ENCODE data around the gene CDK19.

- TF ChIP-seq CTCF (IDR thresholded peaks at IDR 0.05) (0 out of 2 replicates have a peak, but pooled peaks have one; percentile 7), TCF12 (IDR thresholded peaks at IDR 0.05) (no peak), RXRA (IDR thresholded peaks at IDR 0.05; ENCODE audit: borderline replicate concordance, low read depth) (no peak), FOXJ3 (CRISPR knock-in tag; IDR thresholded peaks at IDR 0.05) (no peak), EP300 (IDR thresholded peaks at IDR 0.05; ENCODE audit: borderline replicate concordance in 1 of 2, low read depth in 1 of 2, low read length in 1 of 2) (no peak), EZH2phosphoT487 (IDR thresholded peaks at IDR 0.05; ENCODE audit: borderline replicate concordance, low read depth) (no peak), RFX5 (IDR thresholded peaks at IDR 0.05; ENCODE audit: low read length) (no peak), ZBTB33 (IDR thresholded peaks at IDR 0.05; ENCODE audit: borderline replicate concordance, low read depth) (no peak), FOSL2 (IDR thresholded peaks at IDR 0.05; ENCODE audit: borderline replicate concordance, low read depth) (no peak), IRF3 (IDR thresholded peaks at IDR 0.05; ENCODE audit: low read depth, low read length) (no peak)
These were observed 911 bp downstream of the CDK19 start for GRCh38 chr6:110814102-110815014.

Measured in SK-N-SH (cell line).